COLO668 (cell line): ENCODE results near the gene ZFYVE28.
A peak's percentile ranks its signal among the peaks of the same experiment; 100 is the strongest.

Experiments used
- DNase-seq: peaks from one replicate; lab custom pipeline; 2025; ENCODE audit not compliant: unreplicated experiment; lab: John Stamatoyannopoulos, UW

The ZFYVE28 gene

GRCh38 chr4:2306773-2307410 lies 111.6 kb downstream of the ZFYVE28 start:
- DNase-seq = no peak

- peak; percentile 54 for DNase-seq
Observed at GRCh38 chr4:2305766-2306501, 112.5 kb downstream of the ZFYVE28 start.

GRCh38 chr4:2304877-2305561 lies 113.4 kb downstream of the ZFYVE28 start:
- no peak for DNase-seq

- DNase-seq = no peak
Observed at GRCh38 chr4:2304321-2304876, 114.0 kb downstream of the ZFYVE28 start.

GRCh38 chr4:2303686-2304320 lies 114.6 kb downstream of the ZFYVE28 start:
- peak; percentile 95 for DNase-seq

- no peak for DNase-seq
Observed at GRCh38 chr4:2303121-2303685, 115.2 kb downstream of the ZFYVE28 start.

GRCh38 chr4:2302387-2303119 lies 115.9 kb downstream of the ZFYVE28 start:
- DNase-seq = no peak

- no peak for DNase-seq
Observed at GRCh38 chr4:2301806-2302205, 116.6 kb downstream of the ZFYVE28 start.

- DNase-seq = no peak
Observed at GRCh38 chr4:2301225-2301642, 117.2 kb downstream of the ZFYVE28 start.

GRCh38 chr4:2300431-2301224 lies 117.8 kb downstream of the ZFYVE28 start:
- peak; percentile 50 for DNase-seq

GRCh38 chr4:2299794-2300193 lies 118.7 kb downstream of the ZFYVE28 start:
- no peak for DNase-seq

- DNase-seq = no peak
Observed at GRCh38 chr4:2298532-2298991, 119.9 kb downstream of the ZFYVE28 start.

- no peak for DNase-seq
Observed at GRCh38 chr4:2297606-2298531, 120.6 kb downstream of the ZFYVE28 start.

GRCh38 chr4:2296631-2297601 lies 121.5 kb downstream of the ZFYVE28 start:
- DNase-seq = peak; percentile 90

- peak; percentile 72 for DNase-seq
Observed at GRCh38 chr4:2295900-2296442, 122.5 kb downstream of the ZFYVE28 start.

- DNase-seq = no peak
Observed at GRCh38 chr4:2295500-2295899, 122.9 kb downstream of the ZFYVE28 start.

GRCh38 chr4:2292646-2293108 lies 125.8 kb downstream of the ZFYVE28 start:
- DNase-seq = no peak
